H9 (cell line): Measurements from ENCODE around the gene ABCA7. TPM values are rescaled to one million over a fixed set of nuclear protein-coding genes. Genes with fewer than 3 reads are reported as not detected.

Experiments
- DNase-seq: peaks from one replicate; pipeline ENCODE4 v3.0.0-alpha.2; 2017
- H2AFZ ChIP-seq: one replicate; pipeline ENCODE4 v1.6.1; 2013; ENCODE audit warnings: mild to moderate bottlenecking, low read length, control low read depth, moderate library complexity
- H2AK5ac ChIP-seq: 2 replicates; pipeline ENCODE4 v1.6.1; 2013; ENCODE audit warnings: low read length, control low read depth, mixed read lengths; ENCODE audit not compliant: insufficient read length
- H2BK120ac ChIP-seq: one replicate; pipeline ENCODE4 v1.6.1; 2013; ENCODE audit warnings: low read depth, mild to moderate bottlenecking, low read length, control low read depth, inconsistent platforms; ENCODE audit not compliant: poor library complexity, severe bottlenecking
- H2BK12ac ChIP-seq: 2 replicates; pipeline ENCODE4 v1.6.1; 2013; ENCODE audit warnings: low read length, control low read depth, mixed read lengths, low read depth; ENCODE audit not compliant: insufficient read length
- H2BK15ac ChIP-seq: 2 replicates; pipeline ENCODE4 v1.6.1; 2013; ENCODE audit warnings: low read depth, low read length, control low read depth
- H2BK20ac ChIP-seq: one replicate; pipeline ENCODE4 v1.6.1; 2013; ENCODE audit warnings: low read depth, mild to moderate bottlenecking, low read length, control low read depth, inconsistent platforms; ENCODE audit not compliant: poor library complexity, severe bottlenecking
- H2BK5ac ChIP-seq: 2 replicates; pipeline ENCODE4 v1.6.1; 2013; ENCODE audit warnings: low read length, control low read depth, mixed read lengths; ENCODE audit not compliant: insufficient read length
- H3K14ac ChIP-seq: 2 replicates; pipeline ENCODE4 v1.6.1; 2013; ENCODE audit warnings: low read length, control low read depth; ENCODE audit not compliant: insufficient read depth
- H3K18ac ChIP-seq: 2 replicates; pipeline ENCODE4 v1.6.1; 2013; ENCODE audit warnings: low read depth, mild to moderate bottlenecking, mixed read lengths, low read length, control low read depth; ENCODE audit not compliant: insufficient read length
- H3K23ac ChIP-seq: 2 replicates; pipeline ENCODE4 v1.6.1; 2013; ENCODE audit warnings: low read length, control low read depth, mixed read lengths, low read depth; ENCODE audit not compliant: insufficient read length
- H3K23me2 ChIP-seq: 2 replicates; pipeline ENCODE4 v1.6.1; 2013; ENCODE audit warnings: low read depth, mild to moderate bottlenecking, mixed read lengths, low read length, control low read depth; ENCODE audit not compliant: insufficient read length, poor library complexity, severe bottlenecking
- H3K27ac ChIP-seq: 2 replicates; pipeline ENCODE4 v1.5.1; 2013; ENCODE audit warnings: low read length, control low read depth, mixed read lengths, low read depth; ENCODE audit not compliant: insufficient read length
- H3K27me3 ChIP-seq: 2 replicates; pipeline ENCODE4 v1.6.1; 2013; ENCODE audit warnings: low read length, control low read depth, inconsistent platforms; ENCODE audit not compliant: insufficient read depth
- H3K4ac ChIP-seq: 2 replicates; pipeline ENCODE4 v1.6.1; 2013; ENCODE audit warnings: low read depth, mild to moderate bottlenecking, control low read depth, inconsistent platforms, low read length, moderate library complexity
- H3K4me1 ChIP-seq: 2 replicates; pipeline ENCODE4 v1.6.1; 2013; ENCODE audit warnings: low read length, control low read depth, inconsistent platforms; ENCODE audit not compliant: insufficient read depth
- H3K4me2 ChIP-seq: 2 replicates; pipeline ENCODE4 v1.6.1; 2013; ENCODE audit warnings: low read length, control low read depth, mixed read lengths; ENCODE audit not compliant: insufficient read length, insufficient read depth
- H3K56ac ChIP-seq: 2 replicates; pipeline ENCODE4 v1.6.1; 2013; ENCODE audit warnings: low read depth, mild to moderate bottlenecking, mixed read lengths, low read length, control low read depth; ENCODE audit not compliant: insufficient read length
- H3K79me1 ChIP-seq: 2 replicates; pipeline ENCODE4 v1.6.1; 2013; ENCODE audit warnings: low read depth, mild to moderate bottlenecking, moderate library complexity, low read length, control low read depth, inconsistent platforms; ENCODE audit not compliant: insufficient read depth, poor library complexity, severe bottlenecking
- H3K79me2 ChIP-seq: 2 replicates; pipeline ENCODE4 v1.6.1; 2013; ENCODE audit warnings: low read length, control low read depth, inconsistent platforms; ENCODE audit not compliant: insufficient read depth
- H3K9ac ChIP-seq: 2 replicates; pipeline ENCODE4 v1.6.1; 2013; ENCODE audit warnings: low read length, control low read depth, mixed read lengths; ENCODE audit not compliant: insufficient read length; ENCODE audit errors: extremely low read depth
- H3K9me3 ChIP-seq: one replicate; pipeline ENCODE4 v1.6.1; 2013; ENCODE audit warnings: low read depth, low read length, inconsistent platforms; ENCODE audit not compliant: control insufficient read depth
- H3T11ph ChIP-seq: one replicate; pipeline ENCODE4 v1.6.1; 2013; ENCODE audit warnings: mild to moderate bottlenecking, low read length, control low read depth, inconsistent platforms
- H4K20me1 ChIP-seq: one replicate; pipeline ENCODE4 v1.6.1; 2013; ENCODE audit not compliant: control insufficient read depth, insufficient read length, insufficient read depth
- H4K5ac ChIP-seq: 2 replicates; pipeline ENCODE4 v1.6.1; 2013; ENCODE audit warnings: low read depth, mild to moderate bottlenecking, mixed read lengths, low read length, control low read depth; ENCODE audit not compliant: insufficient read length
- H4K8ac ChIP-seq: replicated peaks from 2 replicates; pipeline ENCODE4 v1.6.1; 2013; ENCODE audit warnings: low read length, control low read depth, mixed read lengths, low read depth; ENCODE audit not compliant: insufficient read length
- H4K91ac ChIP-seq: 2 replicates; pipeline ENCODE4 v1.6.1; 2013; ENCODE audit warnings: low read depth, mild to moderate bottlenecking, moderate library complexity, mixed read lengths, low read length, control low read depth; ENCODE audit not compliant: insufficient read length
- H3K27ac Mint-ChIP-seq, 3 experiments: 2 replicates in 2 of 3; 3 replicates in 1 of 3; pipeline ENCODE4 v1.8.0; 2020 to 2021; ENCODE audit warnings: mixed read lengths in 3 of 3, mild to moderate bottlenecking in 1 of 3, moderate library complexity in 1 of 3
- H3K27me3 Mint-ChIP-seq: 2 replicates; pipeline ENCODE4 v1.8.0; 2021; ENCODE audit warnings: low read depth, mild to moderate bottlenecking, moderate library complexity, mixed read lengths
- H3K36me3 Mint-ChIP-seq, 3 experiments: 2 replicates in 2 of 3; 3 replicates in 1 of 3; pipeline ENCODE4 v1.8.0; 2020 to 2021; ENCODE audit warnings: low read depth in 3 of 3, mixed read lengths in 3 of 3; ENCODE audit not compliant: insufficient read depth in 1 of 3
- H3K4me1 Mint-ChIP-seq, 2 experiments: 2 replicates each; pipeline ENCODE4 v1.8.0; 2020; ENCODE audit warnings: mixed read lengths in 2 of 2
- H3K4me3 Mint-ChIP-seq, 2 experiments: 2 replicates in 1 of 2; 3 replicates in 1 of 2; pipeline ENCODE4 v1.8.0; 2020 to 2021; ENCODE audit warnings: mild to moderate bottlenecking in 2 of 2, mixed read lengths in 2 of 2, moderate library complexity in 1 of 2
- H3K9me3 Mint-ChIP-seq, 2 experiments: 2 replicates in 1 of 2; 3 replicates in 1 of 2; pipeline ENCODE4 v1.8.0; 2020; ENCODE audit warnings: mild to moderate bottlenecking in 2 of 2, mixed read lengths in 2 of 2, moderate library complexity in 1 of 2
- WGBS: extraction: QIAGEN DNeasy Blood & Tissue Kit; methylation state at CpG from one replicate; pipeline ENCODE4 v1.1.7; 2013; ENCODE audit warnings: missing lambda C conversion rate, low lambda C conversion rate, mixed read lengths; ENCODE audit not compliant: insufficient read length; ENCODE audit errors: extremely low coverage; 5-methylcytosine and 5-hydroxymethylcytosine counted together
- total RNA-seq: library from RNA; stranded (reverse); gene quantifications from 2 replicates; pipeline ENCODE4 v1.2.1, GENCODE V29; 2021
- TF ChIP-seq, protein P1 (sequence below): fragments of 200-600 bp; sonication (generic); conservative IDR thresholded peaks from 3 replicates; pipeline ENCODE4 v1.8.0; 2021; ENCODE audit warnings: antibody characterized with exemption, mild to moderate bottlenecking

Gene ABCA7
- total RNA-seq, 1 experiment from 2014 or later: 34.6 TPM

DNA sequence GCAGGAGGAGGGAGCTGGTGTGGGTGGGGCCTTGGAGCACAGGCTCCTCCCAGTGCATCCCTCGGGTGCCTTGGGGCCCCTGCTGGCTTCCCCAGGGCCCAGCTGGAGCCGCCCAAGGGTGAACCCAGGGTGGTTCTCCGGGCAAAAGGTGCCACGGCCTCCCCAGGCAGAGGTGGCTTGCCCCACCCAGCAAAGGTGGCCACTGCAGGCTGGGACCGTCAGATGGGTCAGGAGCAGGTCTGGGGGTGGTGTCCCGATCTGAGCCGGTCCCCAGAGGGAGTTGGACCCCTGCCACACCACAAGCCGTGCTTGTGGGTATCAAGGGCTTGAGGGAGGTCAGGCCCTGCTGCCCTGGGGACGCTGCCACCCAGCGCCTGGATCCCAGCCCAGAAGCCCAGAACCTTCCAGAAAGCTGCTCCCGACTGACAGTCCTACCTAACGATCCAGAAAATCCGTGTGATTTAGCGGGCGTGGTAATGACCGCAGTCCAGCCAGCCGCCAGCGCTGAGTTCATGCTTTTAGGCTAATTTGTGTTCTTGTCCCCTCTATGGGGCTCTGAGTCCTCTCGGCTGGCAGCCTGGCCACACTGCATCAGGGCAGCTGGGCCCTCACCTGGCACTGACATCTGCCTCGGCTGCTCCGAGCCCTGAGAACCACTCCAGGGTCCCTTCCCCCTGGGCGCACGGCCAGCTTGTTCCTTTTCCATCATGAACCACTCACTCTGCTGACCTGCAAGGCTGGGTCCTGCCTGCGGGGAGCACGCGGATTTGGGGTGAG is 44.7 kb upstream of the ABCA7 start:
- H3K56ac ChIP-seq: no peak overlapping the region
- no peak overlapping the region for H3K27ac ChIP-seq
- H3K4me1 ChIP-seq: no peaks in the 10 kb centered on the region
- no peak for DNase-seq
- H3K79me2 ChIP-seq: no peaks in the 10 kb centered on the region
- H3K23me2 ChIP-seq: no peaks in the 10 kb centered on the region
- H2BK20ac ChIP-seq: no peak overlapping the region
- peaks cover 3% of the 10 kb centered on the region; the same call in 1 of the 2 replicates for H3K27me3 ChIP-seq
- Mint-ChIP-seq H3K9me3 (no peaks in the 10 kb centered on the region; a peak in 1 of 5 replicates), H3K27ac (no peak overlapping the region), H3K4me1 (peaks cover 5 to 15% of the 10 kb centered on the region in 2 experiments), H3K4me3 (no peak overlapping the region), H3K27me3 (peaks cover 37% of the 10 kb centered on the region), H3K36me3 (peaks cover 0 to 15% (median 13%) of the 10 kb centered on the region in 3 experiments; a peak in 6 of 7 replicates)
- H3K9ac ChIP-seq: no peak overlapping the region
- no peak overlapping the region for H2BK12ac ChIP-seq
- H3K23ac ChIP-seq: no peak overlapping the region
- H3K79me1 ChIP-seq: no peaks in the 10 kb centered on the region
- H2AFZ ChIP-seq: no peak overlapping the region
- no peak overlapping the region for H2AK5ac ChIP-seq
- H3K4ac ChIP-seq: no peak overlapping the region
- no peak overlapping the region for H3K4me2 ChIP-seq
- TF ChIP-seq, protein P1, sequence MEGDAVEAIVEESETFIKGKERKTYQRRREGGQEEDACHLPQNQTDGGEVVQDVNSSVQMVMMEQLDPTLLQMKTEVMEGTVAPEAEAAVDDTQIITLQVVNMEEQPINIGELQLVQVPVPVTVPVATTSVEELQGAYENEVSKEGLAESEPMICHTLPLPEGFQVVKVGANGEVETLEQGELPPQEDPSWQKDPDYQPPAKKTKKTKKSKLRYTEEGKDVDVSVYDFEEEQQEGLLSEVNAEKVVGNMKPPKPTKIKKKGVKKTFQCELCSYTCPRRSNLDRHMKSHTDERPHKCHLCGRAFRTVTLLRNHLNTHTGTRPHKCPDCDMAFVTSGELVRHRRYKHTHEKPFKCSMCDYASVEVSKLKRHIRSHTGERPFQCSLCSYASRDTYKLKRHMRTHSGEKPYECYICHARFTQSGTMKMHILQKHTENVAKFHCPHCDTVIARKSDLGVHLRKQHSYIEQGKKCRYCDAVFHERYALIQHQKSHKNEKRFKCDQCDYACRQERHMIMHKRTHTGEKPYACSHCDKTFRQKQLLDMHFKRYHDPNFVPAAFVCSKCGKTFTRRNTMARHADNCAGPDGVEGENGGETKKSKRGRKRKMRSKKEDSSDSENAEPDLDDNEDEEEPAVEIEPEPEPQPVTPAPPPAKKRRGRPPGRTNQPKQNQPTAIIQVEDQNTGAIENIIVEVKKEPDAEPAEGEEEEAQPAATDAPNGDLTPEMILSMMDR: no peak
- WGBS: no CpG with 5 or more reads among the region's 26 CpGs
- no peak overlapping the region for H4K91ac ChIP-seq
- no peak overlapping the region for H3T11ph ChIP-seq
- H3K14ac ChIP-seq: no peak overlapping the region
- H4K5ac ChIP-seq: no peak overlapping the region
- no peak overlapping the region for H3K18ac ChIP-seq
- no peak overlapping the region for H4K8ac ChIP-seq
- peaks cover 4% of the 10 kb centered on the region for H4K20me1 ChIP-seq
- H3K9me3 ChIP-seq: no peaks in the 10 kb centered on the region
- H2BK15ac ChIP-seq: no peak overlapping the region
- no peak overlapping the region for H2BK5ac ChIP-seq
- H2BK120ac ChIP-seq: no peak overlapping the region
